H1 (cell line): ENCODE measurements around the gene SLC9A4. TPM values are rescaled to one million over a fixed set of nuclear protein-coding genes. Genes with fewer than 3 reads are reported as not detected.

Experiments used
- CHD7 ChIP-seq: fragments of 300-600 bp; sonication (generic); IDR thresholded peaks from 2 replicates; pipeline ENCODE4 v1.7.1; 2012; ENCODE audit warnings: low read length, moderate library complexity, mild to moderate bottlenecking, inconsistent platforms; ENCODE audit not compliant: insufficient replicate concordance
- MAX ChIP-seq: IDR thresholded peaks from 2 replicates; pipeline ENCODE4 v1.6.1; 2012; ENCODE audit warnings: inconsistent platforms
- RXRA ChIP-seq: IDR thresholded peaks from 2 replicates; pipeline ENCODE4 v1.6.1; 2011; ENCODE audit warnings: low read depth, mild to moderate bottlenecking, low read length, moderate library complexity; ENCODE audit not compliant: insufficient read depth
- SP4 ChIP-seq: IDR thresholded peaks from 2 replicates; pipeline ENCODE4 v1.6.1; 2012; ENCODE audit warnings: low read length, inconsistent platforms
- USF2 ChIP-seq: IDR thresholded peaks from 2 replicates; pipeline ENCODE4 v1.6.1; 2011; ENCODE audit warnings: low read length, improper control_type of control experiment
- polyA plus RNA-seq, 7 experiments: library from polyadenylated mRNA; depleted of rRNA in 3 of 7; stranded (reverse) in 5 of 7; unstranded in 2 of 7; fragments of >200 nt in 5 of 7; fragments of 200-250 nt in 2 of 7; gene quantifications; 1 replicate in 5 of 7; 2 replicates in 1 of 7; 4 replicates in 1 of 7; pipeline versions ENCODE4 v1.2.1 to v1.2.3, GENCODE V29; 2011 to 2013; ENCODE audit warnings: missing spikeins in 2 of 7, mixed read lengths in 2 of 7
- total RNA-seq: library from RNA; stranded (reverse); fragmentation: NEBNext Ultra II Directional; extraction: Animal tissue kit (Norgen Biotek cat#: 25700); gene quantifications from 2 replicates; pipeline ENCODE4 v1.2.1, GENCODE V29; 2021

The SLC9A4 gene
- total and polyA plus RNA-seq, 2 of the 8 experiments (the other 6 are each of a cell fraction or from before 2014, with no cell fraction given): not detected

GRCh38 chr2:102558463-102558862 is 85.4 kb downstream of the SLC9A4 start (continued):
- TF ChIP-seq CHD7 (no peak), MAX (no peak), USF2 (no peak), RXRA (no peak), SP4 (no peak)
